H9 (cell line): ENCODE results near the gene EPB41L4B. TPM values are rescaled to one million over a fixed set of nuclear protein-coding genes. Genes with fewer than 3 reads are reported as not detected.

ENCODE experiments used
- DNase-seq: peaks from one replicate; pipeline ENCODE4 v3.0.0-alpha.2; 2017
- H2AFZ ChIP-seq: one replicate; pipeline ENCODE4 v1.6.1; 2013; ENCODE audit warnings: mild to moderate bottlenecking, low read length, control low read depth, moderate library complexity
- H2AK5ac ChIP-seq: 2 replicates; pipeline ENCODE4 v1.6.1; 2013; ENCODE audit warnings: low read length, control low read depth, mixed read lengths; ENCODE audit not compliant: insufficient read length
- H2BK120ac ChIP-seq: one replicate; pipeline ENCODE4 v1.6.1; 2013; ENCODE audit warnings: low read depth, mild to moderate bottlenecking, low read length, control low read depth, inconsistent platforms; ENCODE audit not compliant: poor library complexity, severe bottlenecking
- H2BK12ac ChIP-seq: 2 replicates; pipeline ENCODE4 v1.6.1; 2013; ENCODE audit warnings: low read length, control low read depth, mixed read lengths, low read depth; ENCODE audit not compliant: insufficient read length
- H2BK15ac ChIP-seq: 2 replicates; pipeline ENCODE4 v1.6.1; 2013; ENCODE audit warnings: low read depth, low read length, control low read depth
- H2BK20ac ChIP-seq: one replicate; pipeline ENCODE4 v1.6.1; 2013; ENCODE audit warnings: low read depth, mild to moderate bottlenecking, low read length, control low read depth, inconsistent platforms; ENCODE audit not compliant: poor library complexity, severe bottlenecking
- H2BK5ac ChIP-seq: 2 replicates; pipeline ENCODE4 v1.6.1; 2013; ENCODE audit warnings: low read length, control low read depth, mixed read lengths; ENCODE audit not compliant: insufficient read length
- H3K14ac ChIP-seq: 2 replicates; pipeline ENCODE4 v1.6.1; 2013; ENCODE audit warnings: low read length, control low read depth; ENCODE audit not compliant: insufficient read depth
- H3K18ac ChIP-seq: 2 replicates; pipeline ENCODE4 v1.6.1; 2013; ENCODE audit warnings: low read depth, mild to moderate bottlenecking, mixed read lengths, low read length, control low read depth; ENCODE audit not compliant: insufficient read length
- H3K23ac ChIP-seq: 2 replicates; pipeline ENCODE4 v1.6.1; 2013; ENCODE audit warnings: low read length, control low read depth, mixed read lengths, low read depth; ENCODE audit not compliant: insufficient read length
- H3K23me2 ChIP-seq: 2 replicates; pipeline ENCODE4 v1.6.1; 2013; ENCODE audit warnings: low read depth, mild to moderate bottlenecking, mixed read lengths, low read length, control low read depth; ENCODE audit not compliant: insufficient read length, poor library complexity, severe bottlenecking
- H3K27ac ChIP-seq: 2 replicates; pipeline ENCODE4 v1.5.1; 2013; ENCODE audit warnings: low read length, control low read depth, mixed read lengths, low read depth; ENCODE audit not compliant: insufficient read length
- H3K27me3 ChIP-seq: 2 replicates; pipeline ENCODE4 v1.6.1; 2013; ENCODE audit warnings: low read length, control low read depth, inconsistent platforms; ENCODE audit not compliant: insufficient read depth
- H3K4ac ChIP-seq: 2 replicates; pipeline ENCODE4 v1.6.1; 2013; ENCODE audit warnings: low read depth, mild to moderate bottlenecking, control low read depth, inconsistent platforms, low read length, moderate library complexity
- H3K4me1 ChIP-seq: 2 replicates; pipeline ENCODE4 v1.6.1; 2013; ENCODE audit warnings: low read length, control low read depth, inconsistent platforms; ENCODE audit not compliant: insufficient read depth
- H3K4me2 ChIP-seq: 2 replicates; pipeline ENCODE4 v1.6.1; 2013; ENCODE audit warnings: low read length, control low read depth, mixed read lengths; ENCODE audit not compliant: insufficient read length, insufficient read depth
- H3K56ac ChIP-seq: 2 replicates; pipeline ENCODE4 v1.6.1; 2013; ENCODE audit warnings: low read depth, mild to moderate bottlenecking, mixed read lengths, low read length, control low read depth; ENCODE audit not compliant: insufficient read length
- H3K79me1 ChIP-seq: 2 replicates; pipeline ENCODE4 v1.6.1; 2013; ENCODE audit warnings: low read depth, mild to moderate bottlenecking, moderate library complexity, low read length, control low read depth, inconsistent platforms; ENCODE audit not compliant: insufficient read depth, poor library complexity, severe bottlenecking
- H3K79me2 ChIP-seq: 2 replicates; pipeline ENCODE4 v1.6.1; 2013; ENCODE audit warnings: low read length, control low read depth, inconsistent platforms; ENCODE audit not compliant: insufficient read depth
- H3K9ac ChIP-seq: 2 replicates; pipeline ENCODE4 v1.6.1; 2013; ENCODE audit warnings: low read length, control low read depth, mixed read lengths; ENCODE audit not compliant: insufficient read length; ENCODE audit errors: extremely low read depth
- H3K9me3 ChIP-seq: one replicate; pipeline ENCODE4 v1.6.1; 2013; ENCODE audit warnings: low read depth, low read length, inconsistent platforms; ENCODE audit not compliant: control insufficient read depth
- H3T11ph ChIP-seq: one replicate; pipeline ENCODE4 v1.6.1; 2013; ENCODE audit warnings: mild to moderate bottlenecking, low read length, control low read depth, inconsistent platforms
- H4K20me1 ChIP-seq: one replicate; pipeline ENCODE4 v1.6.1; 2013; ENCODE audit not compliant: control insufficient read depth, insufficient read length, insufficient read depth
- H4K5ac ChIP-seq: 2 replicates; pipeline ENCODE4 v1.6.1; 2013; ENCODE audit warnings: low read depth, mild to moderate bottlenecking, mixed read lengths, low read length, control low read depth; ENCODE audit not compliant: insufficient read length
- H4K8ac ChIP-seq: replicated peaks from 2 replicates; pipeline ENCODE4 v1.6.1; 2013; ENCODE audit warnings: low read length, control low read depth, mixed read lengths, low read depth; ENCODE audit not compliant: insufficient read length
- H4K91ac ChIP-seq: 2 replicates; pipeline ENCODE4 v1.6.1; 2013; ENCODE audit warnings: low read depth, mild to moderate bottlenecking, moderate library complexity, mixed read lengths, low read length, control low read depth; ENCODE audit not compliant: insufficient read length
- H3K27ac Mint-ChIP-seq, 3 experiments: 2 replicates in 2 of 3; 3 replicates in 1 of 3; pipeline ENCODE4 v1.8.0; 2020 to 2021; ENCODE audit warnings: mixed read lengths in 3 of 3, mild to moderate bottlenecking in 1 of 3, moderate library complexity in 1 of 3
- H3K27me3 Mint-ChIP-seq: 2 replicates; pipeline ENCODE4 v1.8.0; 2021; ENCODE audit warnings: low read depth, mild to moderate bottlenecking, moderate library complexity, mixed read lengths
- H3K36me3 Mint-ChIP-seq, 3 experiments: 2 replicates in 2 of 3; 3 replicates in 1 of 3; pipeline ENCODE4 v1.8.0; 2020 to 2021; ENCODE audit warnings: low read depth in 3 of 3, mixed read lengths in 3 of 3; ENCODE audit not compliant: insufficient read depth in 1 of 3
- H3K4me1 Mint-ChIP-seq, 2 experiments: 2 replicates each; pipeline ENCODE4 v1.8.0; 2020; ENCODE audit warnings: mixed read lengths in 2 of 2
- H3K4me3 Mint-ChIP-seq, 2 experiments: 2 replicates in 1 of 2; 3 replicates in 1 of 2; pipeline ENCODE4 v1.8.0; 2020 to 2021; ENCODE audit warnings: mild to moderate bottlenecking in 2 of 2, mixed read lengths in 2 of 2, moderate library complexity in 1 of 2
- H3K9me3 Mint-ChIP-seq, 2 experiments: 2 replicates in 1 of 2; 3 replicates in 1 of 2; pipeline ENCODE4 v1.8.0; 2020; ENCODE audit warnings: mild to moderate bottlenecking in 2 of 2, mixed read lengths in 2 of 2, moderate library complexity in 1 of 2
- WGBS: extraction: QIAGEN DNeasy Blood & Tissue Kit; methylation state at CpG from one replicate; pipeline ENCODE4 v1.1.7; 2013; ENCODE audit warnings: missing lambda C conversion rate, low lambda C conversion rate, mixed read lengths; ENCODE audit not compliant: insufficient read length; ENCODE audit errors: extremely low coverage; 5-methylcytosine and 5-hydroxymethylcytosine counted together
- total RNA-seq: library from RNA; stranded (reverse); gene quantifications from 2 replicates; pipeline ENCODE4 v1.2.1, GENCODE V29; 2021
- TF ChIP-seq, protein P1 (sequence below): fragments of 200-600 bp; sonication (generic); conservative IDR thresholded peaks from 3 replicates; pipeline ENCODE4 v1.8.0; 2021; ENCODE audit warnings: antibody characterized with exemption, mild to moderate bottlenecking

Gene EPB41L4B
- total RNA-seq, 1 experiment from 2014 or later: 18.9 TPM

DNA sequence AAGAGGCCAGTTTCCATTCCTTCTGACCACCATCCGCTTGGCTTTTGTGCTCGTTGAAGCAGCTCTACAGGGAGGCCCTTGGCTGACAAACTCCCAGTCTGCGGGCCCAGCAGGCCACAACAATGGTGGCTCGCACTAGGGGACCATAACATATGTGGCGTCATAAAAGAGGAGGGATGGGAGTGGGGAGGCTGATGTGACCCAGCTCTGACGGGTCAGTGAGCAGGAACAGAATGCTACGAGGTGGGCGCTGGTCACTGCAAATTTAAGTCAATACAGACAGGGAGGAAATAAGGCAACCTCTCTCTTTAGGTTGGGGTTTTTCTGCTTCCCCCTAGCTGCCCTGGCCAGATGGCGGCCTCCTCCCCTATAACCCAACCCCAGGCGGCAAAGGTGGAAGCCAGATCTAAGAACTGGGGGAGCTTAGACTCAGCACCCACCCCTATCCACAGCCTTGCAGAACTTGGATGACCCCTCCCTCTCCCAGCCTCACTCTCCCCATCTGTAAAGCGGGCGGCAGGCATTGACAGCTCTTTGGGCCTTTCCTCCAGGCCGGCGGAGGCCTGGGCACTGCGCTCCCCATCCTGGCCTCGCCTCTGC is 154.6 kb downstream of the EPB41L4B start:
- Histone ChIP-seq H3K4ac (no peak overlapping the region), H2AFZ (no peak overlapping the region), H4K91ac (no peak overlapping the region), H3K79me1 (no peaks in the 10 kb centered on the region), H3K23ac (no peak overlapping the region), H2BK20ac (no peak overlapping the region), H3K56ac (no peak overlapping the region), H3K14ac (no peak overlapping the region), H3K9me3 (no peaks in the 10 kb centered on the region), H3K18ac (no peak overlapping the region), H3K79me2 (no peaks in the 10 kb centered on the region), H3K23me2 (no peaks in the 10 kb centered on the region), H3K9ac (no peak overlapping the region), H4K5ac (no peak overlapping the region), H2BK12ac (no peak overlapping the region), H3T11ph (no peak overlapping the region), H3K27ac (no peak overlapping the region), H3K27me3 (no peaks in the 10 kb centered on the region; the same call in 1 of the 2 replicates), H2BK15ac (no peak overlapping the region), H4K8ac (no peak overlapping the region), H2BK120ac (no peak overlapping the region), H4K20me1 (no peaks in the 10 kb centered on the region), H3K4me2 (peak overlapping the region; percentile 28), H3K4me1 (no peaks in the 10 kb centered on the region), H2BK5ac (no peak overlapping the region), H2AK5ac (no peak overlapping the region)
- DNase-seq: peak; percentile 43
- peaks cover 8 to 10% of the 10 kb centered on the region in 2 experiments; a peak in 4 of 5 replicates for H3K9me3 Mint-ChIP-seq
- no peak overlapping the region for H3K27ac Mint-ChIP-seq
- TF ChIP-seq, protein P1, sequence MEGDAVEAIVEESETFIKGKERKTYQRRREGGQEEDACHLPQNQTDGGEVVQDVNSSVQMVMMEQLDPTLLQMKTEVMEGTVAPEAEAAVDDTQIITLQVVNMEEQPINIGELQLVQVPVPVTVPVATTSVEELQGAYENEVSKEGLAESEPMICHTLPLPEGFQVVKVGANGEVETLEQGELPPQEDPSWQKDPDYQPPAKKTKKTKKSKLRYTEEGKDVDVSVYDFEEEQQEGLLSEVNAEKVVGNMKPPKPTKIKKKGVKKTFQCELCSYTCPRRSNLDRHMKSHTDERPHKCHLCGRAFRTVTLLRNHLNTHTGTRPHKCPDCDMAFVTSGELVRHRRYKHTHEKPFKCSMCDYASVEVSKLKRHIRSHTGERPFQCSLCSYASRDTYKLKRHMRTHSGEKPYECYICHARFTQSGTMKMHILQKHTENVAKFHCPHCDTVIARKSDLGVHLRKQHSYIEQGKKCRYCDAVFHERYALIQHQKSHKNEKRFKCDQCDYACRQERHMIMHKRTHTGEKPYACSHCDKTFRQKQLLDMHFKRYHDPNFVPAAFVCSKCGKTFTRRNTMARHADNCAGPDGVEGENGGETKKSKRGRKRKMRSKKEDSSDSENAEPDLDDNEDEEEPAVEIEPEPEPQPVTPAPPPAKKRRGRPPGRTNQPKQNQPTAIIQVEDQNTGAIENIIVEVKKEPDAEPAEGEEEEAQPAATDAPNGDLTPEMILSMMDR: no peak
- peak overlapping the region; percentile 57 to 82 for H3K4me3 Mint-ChIP-seq
- H3K27me3 Mint-ChIP-seq: peaks cover 55% of the 10 kb centered on the region
- H3K4me1 Mint-ChIP-seq: peaks cover 9 to 18% of the 10 kb centered on the region in 2 experiments
- WGBS: no CpG with 5 or more reads among the region's 16 CpGs
- peaks cover 0 to 15% (median 2%) of the 10 kb centered on the region in 3 experiments; a peak in 5 of 7 replicates for H3K36me3 Mint-ChIP-seq
